Endothelial cell of umbilical vein (primary cell): Measurements from ENCODE around the gene C12orf76. TPM values are rescaled to one million over a fixed set of nuclear protein-coding genes. Genes with fewer than 3 reads are reported as not detected.
"Not testable (repeated sequence)": the region's sequence is repeated elsewhere in the genome, so short reads cannot be mapped to it uniquely, and the experiment has no call there.

Experiments used
- BruUV-seq: library from RNA; stranded (reverse); fragments of 400-500 nt; replicated peaks from 2 replicates; lab custom pipeline; 2021; lab: Mats Ljungman, UMichigan
- CTCF ChIA-PET: fragments of 300-600, 350-600 bp; sonication (Branson Sonifier 250); formaldehyde crosslinking; loops from one replicate; lab custom pipeline; 2021; ENCODE audit warnings: antibody characterized with exemption, inconsistent platforms; lab: Charles Lee
- POLR2A ChIA-PET: fragments of 300-600, 350-600 bp; sonication (Branson Sonifier 250); formaldehyde crosslinking; loops from one replicate; lab custom pipeline; 2021; ENCODE audit warnings: antibody characterized with exemption, inconsistent platforms; lab: Charles Lee
- DNase-seq: peaks from one replicate; pipeline ENCODE4 v3.0.0-alpha.2; 2011; ENCODE audit warnings: low read depth, low spot score
- FAIRE-seq: peaks from 2 replicates; lab custom pipeline; 2011; peaks lifted over from hg19 to GRCh38; lab: Jason Lieb, UNC
- H2AFZ ChIP-seq: 2 replicates; pipeline ENCODE4 v1.6.0; 2012; ENCODE audit warnings: low read depth, low read length, control low read depth, inconsistent platforms
- H3K27ac ChIP-seq: 2 replicates; pipeline ENCODE4 v1.5.1; 2011; ENCODE audit warnings: low read depth, mild to moderate bottlenecking, control low read depth, low read length, moderate library complexity; ENCODE audit not compliant: insufficient read depth
- H3K27me3 ChIP-seq, 2 experiments: 2 replicates each; pipeline versions ENCODE4 v1.6.0 to v1.6.1; 2011; ENCODE audit warnings: low read length in 2 of 2, mixed read lengths in 1 of 2; ENCODE audit not compliant: control insufficient read depth in 2 of 2, insufficient read depth in 2 of 2
- H3K36me3 ChIP-seq, 2 experiments: 2 replicates in 1 of 2; 3 replicates in 1 of 2; pipeline ENCODE4 v1.5.1; 2011; ENCODE audit warnings: low read length in 2 of 2, mild to moderate bottlenecking in 1 of 2, moderate library complexity in 1 of 2; ENCODE audit not compliant: control insufficient read depth in 2 of 2, insufficient read depth in 2 of 2; ENCODE audit errors: extremely low read depth in 1 of 2
- H3K4me1 ChIP-seq: 3 replicates; pipeline ENCODE4 v1.5.1; 2011; ENCODE audit warnings: mild to moderate bottlenecking, low read length; ENCODE audit not compliant: control insufficient read depth, insufficient read depth; ENCODE audit errors: extremely low read depth
- H3K4me2 ChIP-seq: 2 replicates; pipeline ENCODE4 v1.6.1; 2011; ENCODE audit warnings: low read length, control low read depth, mixed read lengths; ENCODE audit not compliant: insufficient read depth
- H3K4me3 ChIP-seq, 3 experiments: fragments of 200-600 bp in 1 of 3; sonication (generic), shearing (Covaris generic) in 1 of 3; replicated peaks in 1 of 3; 2 replicates each; pipeline ENCODE4 v1.5.1; 2011 to 2016; ENCODE audit warnings: control low read depth in 3 of 3, low read length in 3 of 3, mild to moderate bottlenecking in 2 of 3, inconsistent platforms in 1 of 3, low read depth in 1 of 3, moderate library complexity in 1 of 3; ENCODE audit not compliant: insufficient read depth in 1 of 3
- H3K79me2 ChIP-seq: 2 replicates; pipeline ENCODE4 v1.6.0; 2012; ENCODE audit warnings: low read length, inconsistent platforms; ENCODE audit not compliant: control insufficient read depth, insufficient read depth
- H3K9ac ChIP-seq: replicated peaks from 2 replicates; pipeline ENCODE3; 2011; ENCODE audit warnings: low read length, control low read depth; ENCODE audit not compliant: insufficient read depth; ENCODE audit errors: extremely low read depth
- H3K9me1 ChIP-seq: replicated peaks from 3 replicates; pipeline ENCODE4 v1.6.0; 2011; ENCODE audit warnings: mild to moderate bottlenecking, low read length; ENCODE audit not compliant: control insufficient read depth, insufficient read depth; ENCODE audit errors: extremely low read depth
- H3K9me3 ChIP-seq: replicated peaks from 2 replicates; pipeline ENCODE4 v1.5.1; 2012; ENCODE audit warnings: low read length, inconsistent platforms; ENCODE audit not compliant: control insufficient read depth, insufficient read depth
- H4K20me1 ChIP-seq: replicated peaks from 2 replicates; pipeline ENCODE3; 2011; ENCODE audit warnings: mild to moderate bottlenecking, low read length; ENCODE audit not compliant: control insufficient read depth, insufficient read depth; ENCODE audit errors: extremely low read depth
- CTCF ChIP-seq, 2 donors: IDR thresholded peaks; 1 replicate in 1 of 2; 2 replicates in 1 of 2; pipeline ENCODE4 v1.5.1; 2011; ENCODE audit warnings: low read length in 2 of 2, mild to moderate bottlenecking in 2 of 2, moderate library complexity in 2 of 2, control low read depth in 1 of 2, inconsistent platforms in 1 of 2, low read depth in 1 of 2; ENCODE audit not compliant: insufficient read depth in 1 of 2; ENCODE audit errors: extremely low read depth in 1 of 2
- EZH2 ChIP-seq: IDR thresholded peaks from 2 replicates; pipeline ENCODE4 v1.6.1; 2012; ENCODE audit warnings: borderline replicate concordance, low read depth, mild to moderate bottlenecking, moderate library complexity, low read length, inconsistent platforms; ENCODE audit not compliant: severe bottlenecking
- FOS ChIP-seq: IDR thresholded peaks from 2 replicates; pipeline ENCODE4 v1.6.1; 2011; ENCODE audit warnings: mild to moderate bottlenecking, low read length, moderate library complexity, borderline replicate concordance; ENCODE audit not compliant: insufficient read depth
- GATA2 ChIP-seq: IDR thresholded peaks from 2 replicates; pipeline ENCODE4 v1.7.0; 2011; ENCODE audit warnings: low read depth, mild to moderate bottlenecking, moderate library complexity, mixed read lengths, low read length; ENCODE audit not compliant: insufficient read length, insufficient read depth
- JUN ChIP-seq: IDR thresholded peaks from 2 replicates; pipeline ENCODE4 v1.6.1; 2011; ENCODE audit warnings: borderline replicate concordance, low read depth; ENCODE audit not compliant: insufficient read length, insufficient read depth
- MAX ChIP-seq: IDR thresholded peaks from 2 replicates; pipeline ENCODE4 v1.6.1; 2011; ENCODE audit not compliant: insufficient read depth, insufficient read length
- MYC ChIP-seq: IDR thresholded peaks from one replicate; pipeline ENCODE4 v1.6.1; 2011; ENCODE audit warnings: mild to moderate bottlenecking, low read depth, low read length
- POLR2A ChIP-seq: IDR thresholded peaks from 2 replicates; pipeline ENCODE4 v1.6.1; 2012; ENCODE audit warnings: low read depth, mild to moderate bottlenecking, control low read depth, low read length
- POLR2AphosphoS5 ChIP-seq: IDR thresholded peaks from 2 replicates; pipeline ENCODE4 v1.6.1; 2012; ENCODE audit warnings: low read depth, mild to moderate bottlenecking, control low read depth, low read length, moderate library complexity; ENCODE audit not compliant: insufficient read depth
- dilution Hi-C: fragments of 300-500 bp; cut with MboI; formaldehyde crosslinking; loops from one replicate; pipeline ENCODE4 v1.15.0; 2019; ENCODE audit warnings: low sequenced_read_pairs; ENCODE audit not compliant: extremely low pct_ligation_motif_present
- intact Hi-C: fragments of 100-400 bp; cut with micrococcal nuclease; formaldehyde crosslinking; loops from one replicate; pipeline ENCODE4 v1.10.0; 2022
- polyA plus RNA-seq, 4 experiments: library from polyadenylated mRNA; depleted of rRNA in 3 of 4; stranded (reverse) in 3 of 4; unstranded in 1 of 4; fragments of >200 nt; gene quantifications; 2 replicates each; pipeline versions ENCODE4 v1.2.1 to v1.2.3, GENCODE V29; 2011 to 2012; ENCODE audit warnings: missing spikeins in 1 of 4
- total RNA-seq: library from RNA; stranded (reverse); gene quantifications from 2 replicates; pipeline ENCODE4 v1.2.3, GENCODE V29; 2021

Gene C12orf76
- total and polyA plus RNA-seq, 2 donors (not counting 3 experiments of a cell fraction or from before 2014, with no cell fraction given) = 13.4 to 17.1 TPM

- ChIA-PET POLR2A (no interaction called here), CTCF (no interaction called here)
- DNase-seq = no peak
- Histone ChIP-seq H3K27ac (no peak overlapping the region), H3K9me3 (no peaks in the 10 kb centered on the region), H3K79me2 (no peaks in the 10 kb centered on the region), H3K9me1 (no peaks in the 10 kb centered on the region), H3K9ac (no peak overlapping the region), H4K20me1 (no peaks in the 10 kb centered on the region), H3K4me2 (no peak overlapping the region), H3K27me3 (peaks cover 15 to 19% of the 10 kb centered on the region in 2 experiments), H3K4me1 (no peaks in the 10 kb centered on the region), H2AFZ (no peak overlapping the region), H3K36me3 (no peaks in the 10 kb centered on the region), H3K4me3 (no peak overlapping the region)
- FAIRE-seq = no peak
- dilution Hi-C loops = no loop called here
- no TSS peak for BruUV-seq
- TF ChIP-seq POLR2A (no peak), POLR2AphosphoS5 (no peak), JUN (no peak), EZH2 (no peak), CTCF (IDR thresholded peaks at IDR 0.05; ENCODE audit: extremely low read depth in 1 of 2, insufficient read depth in 1 of 2, low read depth in 1 of 2, low read length in 2 of 2) (no peak), MYC (no peak), GATA2 (no peak), FOS (no peak), MAX (no peak)
- intact Hi-C loops = no loop called here
Observed at GRCh38 chr12:110088936-110089335, 40.6 kb upstream of the C12orf76 start.

- H3K4me2 ChIP-seq, H3K36me3 ChIP-seq, CTCF ChIA-PET, H3K79me2 ChIP-seq, H3K9me3 ChIP-seq, H3K27ac ChIP-seq, BruUV-seq, H3K4me1 ChIP-seq, POLR2A ChIA-PET, H3K9me1 ChIP-seq, intact Hi-C loops, H3K9ac ChIP-seq, DNase-seq, FAIRE-seq, H4K20me1 ChIP-seq, H2AFZ ChIP-seq, H3K4me3 ChIP-seq, dilution Hi-C loops: not testable (repeated sequence)
- peaks cover 10 to 19% of the 10 kb centered on the region in 2 experiments for H3K27me3 ChIP-seq
Observed at GRCh38 chr12:110088216-110088615, 39.9 kb upstream of the C12orf76 start.
